PC-3 (cell line): Measurements from ENCODE around the gene PXMP4.

ENCODE experiments used
- CTCF ChIP-seq: fragments of 300-600 bp; sonication (generic); conservative IDR thresholded peaks from 2 replicates; pipeline ENCODE4 v1.5.1; 2017; ENCODE audit warnings: antibody characterized with exemption, low read depth, mild to moderate bottlenecking, low read length
- EZH2 ChIP-seq: fragments of 300-600 bp; sonication (generic); IDR thresholded peaks from one replicate; pipeline ENCODE4 v1.6.1; 2017; ENCODE audit warnings: antibody characterized with exemption, mild to moderate bottlenecking, low read length; ENCODE audit not compliant: unreplicated experiment
- EZH2phosphoT487 ChIP-seq: fragments of 300-600 bp; sonication (generic); IDR thresholded peaks from 2 replicates; pipeline ENCODE4 v1.6.1; 2018; ENCODE audit warnings: mild to moderate bottlenecking, antibody characterized with exemption, low read length, borderline replicate concordance

- no peak for TF ChIP-seq CTCF
- TF ChIP-seq EZH2 = no peak
- no peak for TF ChIP-seq EZH2phosphoT487
Observed at GRCh38 chr20:33660685-33661058, 59.4 kb downstream of the PXMP4 start.
